ENCODE measurements around the gene RAC2. TPM values are rescaled to one million over a fixed set of nuclear protein-coding genes. Genes with fewer than 3 reads are reported as not detected.

RAC2 gene
- polyA plus RNA-seq, 2 of the 4 experiments (the other 2 are of a cell fraction): 0.05 TPM; not detected in 1

GRCh38 chr22:37292641-37293040, 48.6 kb upstream of the RAC2 start (continued):
- TF ChIP-seq NFE2L2 (conservative IDR thresholded peaks at IDR 0.05; ENCODE audit: low read length): no peak
- no peak for TF ChIP-seq POLR2AphosphoS2 (conservative IDR thresholded peaks at IDR 0.05; ENCODE audit: low read length)

- Histone ChIP-seq H3K9me3 (no peaks in the 10 kb centered on the region), H3K4me3 (no peak overlapping the region), H3K27ac (no peak overlapping the region), H3K4me2 (no peak overlapping the region), H3K4me1 (no peaks in the 10 kb centered on the region)
- ATAC-seq (no peak), FAIRE-seq (no peak), DNase-seq (ENCODE audit: low read depth in 1 of 2, low spot score in 1 of 2) (no peak)
- ChIA-PET POLR2A (no interaction called here), CTCF (interaction anchor here (3.6 kb wide), 1 partner anchor 31 kb away, joined by 13 read pairs; no protein-coding TSS in a partner anchor)
- TF ChIP-seq CEBPB (IDR thresholded peaks at IDR 0.05) (no peak), CHD4 (IDR thresholded peaks at IDR 0.05; ENCODE audit: borderline replicate concordance) (no peak), POLR2A (IDR thresholded peaks at IDR 0.05; ENCODE audit: low read length) (no peak), SMC3 (IDR thresholded peaks at IDR 0.05) (no peak), MAFK (IDR thresholded peaks at IDR 0.05; ENCODE audit: partially characterized antibody) (no peak), FOXS1 (CRISPR knock-in tag; IDR thresholded peaks at IDR 0.05) (no peak), RNF2 (IDR thresholded peaks at IDR 0.05; ENCODE audit: borderline replicate concordance, low read depth) (no peak), JUNB (IDR thresholded peaks at IDR 0.05) (no peak), MAZ (IDR thresholded peaks at IDR 0.05; ENCODE audit: borderline replicate concordance, low read depth, low read length) (no peak), TFCP2L1 (CRISPR knock-in tag; IDR thresholded peaks at IDR 0.05) (no peak), HDAC2 (IDR thresholded peaks at IDR 0.05) (no peak), ESRRA (IDR thresholded peaks at IDR 0.05; ENCODE audit: borderline replicate concordance, low read length) (no peak)
- 94% methylated on average over 5 of the region's 5 CpGs for WGBS (ENCODE audit: missing lambda C conversion rate)
These were observed 47.7 kb upstream of the RAC2 start for GRCh38 chr22:37291559-37292298.

- Histone ChIP-seq H3K4me2 (no peak overlapping the region), H3K4me1 (no peaks in the 10 kb centered on the region), H3K4me3 (no peak overlapping the region), H3K27ac (no peak overlapping the region), H3K9me3 (no peaks in the 10 kb centered on the region)
- TF ChIP-seq MAFK (IDR thresholded peaks at IDR 0.05; ENCODE audit: partially characterized antibody) (no peak), JUNB (IDR thresholded peaks at IDR 0.05) (no peak), FOSB (CRISPR knock-in tag; IDR thresholded peaks at IDR 0.05) (no peak), REST (IDR thresholded peaks at IDR 0.05) (no peak), RNF2 (IDR thresholded peaks at IDR 0.05; ENCODE audit: borderline replicate concordance, low read depth) (no peak), USF2 (IDR thresholded peaks at IDR 0.05) (no peak), KDM1A (IDR thresholded peaks at IDR 0.05; ENCODE audit: low read depth) (no peak)
- 73% methylated on average over 5 of the region's 7 CpGs for WGBS (ENCODE audit: missing lambda C conversion rate)
- CTCF ChIA-PET: interaction anchor here (2.1 to 3.6 kb wide), 2 partner anchors 23 to 30 kb away, joined by 6 to 13 read pairs; no protein-coding TSS in a partner anchor
- ATAC-seq (no peak), DNase-seq (ENCODE audit: low read depth in 1 of 2, low spot score in 1 of 2) (no peak), FAIRE-seq (no peak)
- POLR2A ChIA-PET: no interaction called here
These were observed 46.7 kb upstream of the RAC2 start for GRCh38 chr22:37290737-37291136.
